Stomach (tissue), 4 donors: ENCODE results near the gene SERPINI1.

ENCODE experiments used
- POLR2A ChIP-seq, 4 donors: fragments of 450-650 bp; IDR thresholded peaks; one replicate each; pipeline ENCODE4 v1.6.1; 2016; ENCODE audit warnings: antibody characterized with exemption in 4 of 4, control low read depth in 2 of 4, mild to moderate bottlenecking in 1 of 4, moderate library complexity in 1 of 4
- POLR2AphosphoS5 ChIP-seq, 3 donors: sonication (generic); formaldehyde crosslinking; IDR thresholded peaks; one replicate each; pipeline ENCODE4 v1.6.1; 2016; ENCODE audit warnings: antibody characterized with exemption in 3 of 3
- TF ChIP-seq, protein P1 (sequence below), 7 experiments: fragments of 450-650 bp in 4 of 7; fragments of 200-600 bp in 3 of 7; sonication (generic) in 3 of 7; IDR thresholded peaks; one replicate each; pipeline ENCODE4 v1.5.1; 2016 to 2019; ENCODE audit warnings: antibody characterized with exemption in 7 of 7, control low read depth in 2 of 7, mild to moderate bottlenecking in 1 of 7

DNA sequence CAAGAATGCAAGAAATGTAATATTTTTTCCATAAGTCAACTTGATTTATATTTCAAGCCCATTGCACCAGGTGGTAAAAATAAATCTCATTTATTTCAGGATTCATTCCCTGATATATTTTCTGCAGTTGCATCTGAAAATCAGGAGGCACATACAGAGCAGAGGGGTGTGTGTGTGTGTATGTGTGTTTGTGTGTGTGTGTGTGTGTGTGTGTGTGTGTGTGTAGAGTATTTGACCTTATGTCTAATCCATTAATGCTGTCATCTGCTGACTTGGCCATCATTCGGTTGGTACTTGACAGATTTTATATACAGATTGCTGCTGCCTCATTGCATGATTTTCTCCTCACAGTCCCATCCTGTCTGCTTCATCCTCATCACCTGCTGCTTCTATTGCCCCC is 118.5 kb downstream of the SERPINI1 start:
- TF ChIP-seq, protein P1, sequence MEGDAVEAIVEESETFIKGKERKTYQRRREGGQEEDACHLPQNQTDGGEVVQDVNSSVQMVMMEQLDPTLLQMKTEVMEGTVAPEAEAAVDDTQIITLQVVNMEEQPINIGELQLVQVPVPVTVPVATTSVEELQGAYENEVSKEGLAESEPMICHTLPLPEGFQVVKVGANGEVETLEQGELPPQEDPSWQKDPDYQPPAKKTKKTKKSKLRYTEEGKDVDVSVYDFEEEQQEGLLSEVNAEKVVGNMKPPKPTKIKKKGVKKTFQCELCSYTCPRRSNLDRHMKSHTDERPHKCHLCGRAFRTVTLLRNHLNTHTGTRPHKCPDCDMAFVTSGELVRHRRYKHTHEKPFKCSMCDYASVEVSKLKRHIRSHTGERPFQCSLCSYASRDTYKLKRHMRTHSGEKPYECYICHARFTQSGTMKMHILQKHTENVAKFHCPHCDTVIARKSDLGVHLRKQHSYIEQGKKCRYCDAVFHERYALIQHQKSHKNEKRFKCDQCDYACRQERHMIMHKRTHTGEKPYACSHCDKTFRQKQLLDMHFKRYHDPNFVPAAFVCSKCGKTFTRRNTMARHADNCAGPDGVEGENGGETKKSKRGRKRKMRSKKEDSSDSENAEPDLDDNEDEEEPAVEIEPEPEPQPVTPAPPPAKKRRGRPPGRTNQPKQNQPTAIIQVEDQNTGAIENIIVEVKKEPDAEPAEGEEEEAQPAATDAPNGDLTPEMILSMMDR (IDR thresholded peaks at IDR 0.05), result no peak
- no peak for TF ChIP-seq POLR2AphosphoS5 (IDR thresholded peaks at IDR 0.05)
- TF ChIP-seq POLR2A (IDR thresholded peaks at IDR 0.05), result no peak
